Activated T-helper 17 cell treated with anti-CD3 and anti-CD28 coated beads, Interleukin-2, amount 50 U/mL, for 72 hours (primary cell): ENCODE results near the gene GRIP2. TPM values are rescaled to one million over a fixed set of nuclear protein-coding genes. Genes with fewer than 3 reads are reported as not detected.

ENCODE experiments used
- ATAC-seq: fragments of 150-1000 bp; cut with Tn5 transposase; replicated peaks from 2 replicates; pipeline ENCODE4 v1.10.0; 2021; ENCODE audit warnings: mild to moderate bottlenecking, moderate library complexity
- H3K27ac Mint-ChIP-seq: one replicate; pipeline ENCODE4 v1.8.0; 2022; ENCODE audit warnings: mixed read lengths
- H3K27me3 Mint-ChIP-seq: one replicate; pipeline ENCODE4 v1.8.0; 2022; ENCODE audit warnings: mixed read lengths
- H3K36me3 Mint-ChIP-seq: one replicate; pipeline ENCODE4 v1.8.0; 2022; ENCODE audit warnings: low read depth, mild to moderate bottlenecking, mixed read lengths
- H3K4me1 Mint-ChIP-seq: one replicate; pipeline ENCODE4 v1.8.0; 2022; ENCODE audit warnings: mixed read lengths
- H3K4me3 Mint-ChIP-seq: one replicate; pipeline ENCODE4 v1.8.0; 2022; ENCODE audit warnings: mild to moderate bottlenecking, mixed read lengths
- H3K9me3 Mint-ChIP-seq: one replicate; pipeline ENCODE4 v1.8.0; 2022; ENCODE audit warnings: mixed read lengths
- total RNA-seq, 2 donors: library from RNA; stranded (reverse); gene quantifications; one replicate each; pipeline ENCODE4 v1.2.3, GENCODE V29; 2022

GRIP2 gene
- total RNA-seq, 2 donors from 2014 or later, result 0.21 TPM; not detected in 1

DNA sequence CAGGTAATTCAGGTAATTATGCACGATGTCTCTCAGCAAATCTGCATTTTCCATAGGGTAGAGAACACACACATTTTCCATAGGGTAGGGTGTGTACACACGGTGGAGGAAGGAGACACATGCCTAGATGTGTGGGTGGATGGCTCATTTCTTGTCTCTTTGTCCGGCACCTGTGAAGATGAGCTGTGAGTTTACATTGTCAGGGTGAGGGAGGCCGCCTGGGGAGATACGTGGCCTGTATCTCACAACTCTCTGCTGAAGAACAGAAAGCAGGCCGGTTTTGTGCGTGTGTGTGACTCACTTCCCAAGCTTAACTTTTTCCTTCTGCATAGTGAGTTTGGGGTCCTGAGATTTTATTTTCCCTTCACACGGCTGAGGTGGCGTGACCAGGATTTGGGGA is 77.4 kb downstream of the GRIP2 start:
- H3K36me3 Mint-ChIP-seq, result peaks cover 100% of the 10 kb centered on the region
- H3K9me3 Mint-ChIP-seq, result no peaks in the 10 kb centered on the region
- peak; percentile 77 for ATAC-seq
- no peaks in the 10 kb centered on the region for H3K27me3 Mint-ChIP-seq
- H3K27ac Mint-ChIP-seq, result peak overlapping the region; percentile 85
- peaks cover 20% of the 10 kb centered on the region for H3K4me1 Mint-ChIP-seq
- H3K4me3 Mint-ChIP-seq, result peak overlapping the region; percentile 26

DNA sequence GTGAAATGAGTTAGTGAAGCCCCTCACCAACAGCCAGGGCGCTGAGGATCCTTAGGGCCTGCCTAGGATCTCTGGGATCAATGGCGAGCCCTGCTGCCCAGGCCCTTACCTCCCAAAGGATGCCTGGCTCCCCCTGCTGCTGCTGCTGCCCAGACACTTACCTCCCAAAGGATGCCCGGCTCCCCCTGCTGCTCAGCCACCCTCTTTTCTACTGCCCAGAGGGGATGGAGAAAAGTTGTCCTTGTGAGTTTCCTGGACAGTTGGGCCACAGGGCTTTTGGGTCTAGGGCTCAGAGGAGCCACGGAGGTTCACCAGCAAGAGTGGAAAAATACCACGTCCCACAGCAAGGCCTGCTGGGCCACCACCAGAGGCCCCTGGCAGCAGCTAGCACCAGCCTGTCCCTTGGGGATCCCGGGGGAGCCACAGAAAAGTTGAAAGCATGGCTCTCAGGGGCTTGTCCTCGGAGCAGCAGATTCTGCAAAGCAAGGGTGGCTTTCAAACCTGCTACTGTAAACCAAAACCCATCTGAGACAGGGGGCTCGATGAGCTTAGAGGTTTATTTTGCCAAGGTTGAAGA is 78.3 kb downstream of the GRIP2 start:
- Mint-ChIP-seq H3K4me3 (peak overlapping the region; percentile 26), H3K36me3 (peaks cover 99% of the 10 kb centered on the region), H3K27me3 (no peaks in the 10 kb centered on the region), H3K4me1 (peaks cover 20% of the 10 kb centered on the region), H3K27ac (peak overlapping the region; percentile 85), H3K9me3 (no peaks in the 10 kb centered on the region)
- ATAC-seq, result no peak

DNA sequence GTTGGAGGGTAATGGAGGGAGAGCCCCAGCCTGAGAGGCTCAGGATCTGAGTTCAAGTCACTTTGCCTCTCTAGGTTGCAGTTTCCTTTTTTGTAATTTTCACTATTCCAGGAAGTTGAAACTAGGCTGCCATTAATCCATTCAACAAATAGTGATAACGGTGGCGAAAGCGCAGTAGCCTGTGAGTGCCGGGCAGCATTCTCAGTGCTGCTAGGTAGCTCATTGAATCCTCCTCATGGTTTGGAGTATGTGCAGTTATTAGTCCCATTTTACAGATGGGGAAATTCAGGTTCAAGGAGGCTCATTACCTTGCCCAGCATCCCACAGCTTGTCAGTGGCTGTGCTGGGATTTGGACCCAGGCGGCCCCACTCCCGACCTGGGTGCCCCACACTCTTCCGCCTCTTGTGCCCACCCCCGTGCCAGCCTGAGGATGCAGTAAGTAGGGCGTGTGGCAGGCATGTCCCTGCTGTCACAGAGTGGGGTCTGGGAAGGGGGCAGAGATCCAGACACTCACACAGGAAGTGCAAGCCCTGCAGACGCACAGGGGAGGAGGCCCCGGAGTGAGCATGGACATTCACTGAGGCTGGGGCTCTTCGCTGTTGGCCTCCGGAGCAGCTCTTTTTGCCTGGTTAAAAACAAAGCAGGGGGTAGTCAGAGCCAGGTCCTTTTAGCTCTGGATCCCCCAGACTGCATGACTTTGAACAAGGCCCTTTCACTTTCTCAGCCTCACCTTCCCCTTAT is 79.0 kb downstream of the GRIP2 start:
- Mint-ChIP-seq H3K27ac (peak overlapping the region; percentile 85), H3K36me3 (peaks cover 96% of the 10 kb centered on the region), H3K4me1 (peaks cover 20% of the 10 kb centered on the region), H3K27me3 (no peaks in the 10 kb centered on the region), H3K9me3 (no peaks in the 10 kb centered on the region), H3K4me3 (no peak overlapping the region)
- no peak for ATAC-seq

DNA sequence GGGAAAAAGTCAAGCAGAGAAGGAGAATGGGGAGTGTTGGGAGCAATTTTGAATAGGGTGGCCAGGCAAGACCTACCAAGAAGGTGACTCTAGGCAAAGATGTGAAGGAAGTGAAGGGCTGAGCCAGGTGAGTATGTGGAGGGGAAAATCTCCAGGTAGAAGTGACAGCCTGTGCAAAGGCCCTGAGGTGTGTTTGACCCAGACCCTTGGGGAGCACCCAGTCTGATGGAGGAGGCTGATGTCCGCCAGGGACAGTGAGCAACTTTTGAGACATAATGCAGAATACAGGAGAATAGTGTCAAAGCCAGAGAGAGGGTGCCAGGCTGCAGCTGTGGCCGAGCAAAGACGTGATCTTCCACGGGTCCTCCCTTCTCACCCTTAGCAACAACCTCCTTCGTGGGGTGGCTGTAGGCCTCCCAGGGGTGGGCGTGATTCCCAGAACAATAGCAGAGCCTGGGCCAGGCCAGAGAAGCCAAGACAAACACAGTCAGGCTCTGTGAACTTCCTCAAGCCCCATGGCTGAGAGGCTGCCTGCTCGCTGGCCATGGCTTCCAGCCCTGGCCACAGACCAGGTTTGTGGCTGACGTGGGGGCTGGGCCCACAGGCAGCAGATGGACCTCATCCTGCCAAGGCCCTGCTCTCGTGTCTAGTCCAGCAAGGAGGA is 79.7 kb downstream of the GRIP2 start:
- no peak for ATAC-seq

DNA sequence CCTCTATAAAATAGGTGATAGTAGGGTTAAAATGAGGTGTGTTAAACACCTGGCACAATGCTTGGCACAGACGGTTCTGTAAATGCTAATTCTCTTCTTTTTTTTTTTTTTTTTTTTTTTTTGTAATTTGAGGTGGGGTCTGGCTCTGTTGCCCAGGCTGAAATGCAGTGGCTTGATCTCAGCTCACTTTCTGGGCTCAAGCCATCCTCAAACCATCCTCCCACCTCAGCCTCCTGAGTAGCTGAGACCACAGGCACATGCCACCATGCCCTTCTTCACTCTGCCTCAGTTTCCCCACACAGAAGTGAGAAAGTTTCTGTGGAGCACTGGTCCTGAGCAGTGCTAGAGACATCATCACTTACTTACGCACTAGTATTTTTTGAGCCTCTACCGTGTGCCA is 80.4 kb downstream of the GRIP2 start:
- Mint-ChIP-seq H3K9me3 (no peaks in the 10 kb centered on the region), H3K4me1 (peaks cover 20% of the 10 kb centered on the region), H3K4me3 (no peak overlapping the region), H3K27me3 (no peaks in the 10 kb centered on the region), H3K27ac (peak overlapping the region; percentile 85), H3K36me3 (peaks cover 96% of the 10 kb centered on the region)
- ATAC-seq, result no peak

More for the DNA sequence above, 79.7 kb downstream of the GRIP2 start:
- peak overlapping the region; percentile 85 for H3K27ac Mint-ChIP-seq
- no peaks in the 10 kb centered on the region for H3K9me3 Mint-ChIP-seq
- no peaks in the 10 kb centered on the region for H3K27me3 Mint-ChIP-seq
- peaks cover 96% of the 10 kb centered on the region for H3K36me3 Mint-ChIP-seq
- H3K4me1 Mint-ChIP-seq, result peaks cover 20% of the 10 kb centered on the region
- no peak overlapping the region for H3K4me3 Mint-ChIP-seq

DNA sequence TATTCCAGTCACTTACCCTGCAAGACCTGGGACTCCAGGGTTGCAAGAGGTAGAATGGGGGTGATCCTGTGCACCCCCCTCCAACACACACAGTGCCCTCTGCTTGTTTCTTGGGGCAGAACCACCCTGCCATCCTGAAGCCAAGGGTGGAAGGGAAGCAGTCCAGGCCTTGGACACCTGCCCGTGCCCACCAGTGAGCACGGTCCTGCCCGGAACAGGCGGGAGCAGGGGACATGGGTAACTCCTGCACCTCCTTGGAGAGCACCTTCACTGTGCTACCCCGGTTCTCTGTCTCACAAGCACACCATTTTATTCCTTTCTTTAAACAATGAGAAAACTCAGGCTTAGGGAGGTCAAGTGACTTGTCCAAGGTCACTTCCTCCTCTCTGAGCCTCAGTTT is 80.8 kb downstream of the GRIP2 start:
- Mint-ChIP-seq H3K27ac (peak overlapping the region; percentile 85), H3K9me3 (no peaks in the 10 kb centered on the region), H3K36me3 (peaks cover 96% of the 10 kb centered on the region), H3K4me3 (peak overlapping the region; percentile 43), H3K27me3 (no peaks in the 10 kb centered on the region), H3K4me1 (peaks cover 20% of the 10 kb centered on the region)
- ATAC-seq, result no peak

DNA sequence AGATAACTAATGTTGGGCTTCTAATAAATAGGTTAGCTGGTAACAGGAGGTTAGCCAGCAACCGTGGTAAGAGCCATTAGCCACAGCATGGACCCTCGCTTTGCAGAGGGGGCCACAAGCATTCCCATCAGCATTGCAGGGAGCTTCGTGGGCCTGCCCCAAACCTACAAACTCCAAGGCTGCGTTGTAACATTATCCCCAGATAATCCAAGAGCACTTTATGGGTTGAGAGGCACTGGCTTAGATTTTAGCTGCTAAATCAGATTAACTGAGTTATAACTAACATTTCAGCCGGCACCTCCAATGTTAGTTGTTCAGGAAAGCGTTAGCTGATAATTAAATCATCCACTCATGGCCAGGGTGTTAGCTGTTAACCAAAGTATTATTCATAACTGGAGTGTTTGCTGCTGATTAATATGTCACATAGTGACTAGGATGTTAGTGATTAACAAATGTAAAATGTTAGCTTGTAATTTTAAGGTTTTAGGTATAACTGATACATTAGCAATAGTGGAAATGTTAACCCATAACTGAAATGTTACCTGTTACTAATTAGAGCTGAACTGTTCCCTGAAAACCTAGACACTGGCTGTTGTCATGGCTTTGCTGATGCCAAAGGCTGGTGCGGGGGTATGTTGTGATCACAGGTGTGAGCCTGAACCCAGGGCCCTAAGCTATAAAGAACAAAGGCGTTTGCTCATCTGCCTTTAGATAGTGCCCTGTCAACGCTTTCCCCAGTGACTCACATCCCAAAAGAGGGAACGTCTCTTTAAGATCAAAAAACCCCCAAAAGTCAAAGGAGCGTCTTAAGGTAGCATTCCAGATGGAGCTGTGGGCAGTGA is 81.5 kb downstream of the GRIP2 start:
- H3K9me3 Mint-ChIP-seq, result no peaks in the 10 kb centered on the region
- H3K4me3 Mint-ChIP-seq, result peak overlapping the region; percentile 43
- peaks cover 96% of the 10 kb centered on the region for H3K36me3 Mint-ChIP-seq
- no peaks in the 10 kb centered on the region for H3K27me3 Mint-ChIP-seq
- peak overlapping the region; percentile 85 for H3K27ac Mint-ChIP-seq
- peaks cover 20% of the 10 kb centered on the region for H3K4me1 Mint-ChIP-seq
- ATAC-seq, result peak; percentile 70

DNA sequence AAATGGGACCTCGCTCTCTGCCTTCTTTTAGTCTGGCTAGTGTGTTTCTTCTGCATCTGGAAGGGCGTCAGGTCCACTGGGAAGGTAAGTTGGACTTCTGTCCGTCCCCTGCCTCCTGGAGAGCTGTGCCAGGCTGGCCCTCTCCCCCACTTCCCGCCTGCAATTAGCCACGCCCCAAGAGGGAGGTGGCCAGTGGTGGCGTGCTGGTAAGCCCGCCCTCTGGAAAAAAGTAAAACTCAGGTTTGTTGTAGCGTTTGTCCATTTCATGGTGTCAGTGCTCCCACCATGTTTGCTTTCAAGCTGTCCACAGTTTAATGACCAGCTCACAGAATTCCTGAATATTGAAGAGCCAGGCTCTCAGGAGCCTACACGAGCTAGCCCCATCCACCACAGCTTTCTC is 82.1 kb downstream of the GRIP2 start:
- Mint-ChIP-seq H3K27ac (peak overlapping the region; percentile 85), H3K9me3 (no peaks in the 10 kb centered on the region), H3K27me3 (no peaks in the 10 kb centered on the region), H3K4me1 (peaks cover 20% of the 10 kb centered on the region), H3K36me3 (peaks cover 96% of the 10 kb centered on the region), H3K4me3 (no peak overlapping the region)
- no peak for ATAC-seq

DNA sequence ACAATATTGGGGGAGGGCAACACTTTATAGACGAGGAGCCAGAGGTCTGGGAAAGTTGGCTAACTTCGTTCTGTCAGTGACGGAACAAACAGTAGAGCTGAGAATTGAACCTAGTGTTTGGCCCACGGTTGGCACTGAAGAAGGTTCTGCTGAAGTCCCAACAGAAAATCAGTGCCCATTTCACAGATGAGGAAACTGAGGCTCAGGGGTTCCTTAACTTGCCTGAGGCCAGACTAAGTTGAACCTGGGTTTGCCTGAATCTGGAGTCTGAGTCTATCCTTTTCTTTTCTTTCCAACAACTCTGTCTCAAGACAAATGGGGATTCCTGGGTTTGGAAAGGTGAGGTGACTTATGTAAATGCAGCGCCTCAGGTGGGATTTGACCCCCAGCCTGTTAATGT is 82.7 kb downstream of the GRIP2 start:
- Mint-ChIP-seq H3K27ac (peak overlapping the region; percentile 85), H3K27me3 (no peaks in the 10 kb centered on the region), H3K36me3 (peaks cover 96% of the 10 kb centered on the region), H3K9me3 (no peaks in the 10 kb centered on the region), H3K4me3 (no peak overlapping the region), H3K4me1 (peaks cover 15% of the 10 kb centered on the region)
- ATAC-seq, result no peak

DNA sequence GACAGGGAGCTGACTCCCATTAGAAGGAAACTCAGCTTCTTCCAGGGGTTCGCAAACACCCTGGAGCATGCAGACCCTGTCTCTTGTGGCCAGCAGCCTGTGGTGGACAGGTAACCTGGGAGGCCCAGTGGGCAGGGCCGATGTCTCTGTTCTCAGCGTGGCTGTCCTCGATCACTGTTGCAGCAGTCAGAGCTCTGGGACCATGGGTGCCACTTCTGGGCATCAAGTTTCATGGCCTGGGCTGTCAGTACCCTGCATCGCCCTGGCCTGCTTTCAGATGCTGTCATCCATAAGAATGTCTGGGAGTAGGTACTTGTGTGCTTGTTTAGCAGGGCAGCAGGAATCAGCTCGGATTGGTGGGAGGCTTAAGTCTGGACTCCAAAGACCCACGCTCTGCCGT is 83.3 kb downstream of the GRIP2 start:
- H3K27me3 Mint-ChIP-seq, result no peaks in the 10 kb centered on the region
- no peak overlapping the region for H3K4me3 Mint-ChIP-seq
- H3K9me3 Mint-ChIP-seq, result no peaks in the 10 kb centered on the region
- no peak overlapping the region for H3K27ac Mint-ChIP-seq
- peaks cover 96% of the 10 kb centered on the region for H3K36me3 Mint-ChIP-seq
- H3K4me1 Mint-ChIP-seq, result peaks cover 13% of the 10 kb centered on the region
- no peak for ATAC-seq

DNA sequence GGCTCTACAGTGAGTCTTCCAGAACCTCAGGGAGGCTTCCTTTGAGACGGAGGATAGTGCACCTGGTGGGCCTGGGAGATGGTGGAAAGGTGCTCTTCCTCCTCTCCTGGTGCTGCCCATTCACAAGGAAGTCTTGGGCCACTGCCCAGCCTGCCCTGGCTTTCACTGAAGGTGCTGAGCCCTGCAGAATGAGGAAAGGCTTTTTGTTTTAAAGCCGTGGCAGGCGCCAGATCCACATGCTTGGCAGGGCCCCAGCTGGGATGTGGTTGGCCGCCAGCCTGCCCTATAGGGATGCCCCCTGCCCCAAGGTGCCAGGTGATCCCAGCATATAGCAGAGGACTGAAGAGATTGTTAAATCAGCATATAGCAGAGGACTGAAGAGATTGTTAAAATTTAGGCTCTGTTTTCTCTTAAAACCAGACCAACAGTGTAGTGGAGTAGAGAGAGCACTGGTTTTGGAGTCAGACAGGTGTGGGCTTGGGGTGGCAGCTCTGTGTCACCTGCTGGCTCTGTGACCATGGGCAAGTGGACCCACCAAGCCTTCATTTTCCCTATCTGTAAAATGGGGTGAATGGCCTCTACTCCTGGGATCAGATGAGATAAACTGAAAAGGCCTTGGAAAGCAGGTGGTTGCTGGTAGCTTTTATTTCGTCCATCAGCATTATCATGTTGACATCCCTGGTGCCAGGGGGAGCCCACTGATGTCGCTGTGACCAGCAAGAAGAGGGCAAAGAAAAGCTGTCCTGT is 84.4 kb downstream of the GRIP2 start:
- H3K4me1 Mint-ChIP-seq, result peaks cover 13% of the 10 kb centered on the region
- H3K9me3 Mint-ChIP-seq, result no peaks in the 10 kb centered on the region
- peaks cover 96% of the 10 kb centered on the region for H3K36me3 Mint-ChIP-seq
- ATAC-seq, result no peak
- no peak overlapping the region for H3K4me3 Mint-ChIP-seq
- peak overlapping the region; percentile 84 for H3K27ac Mint-ChIP-seq
- no peaks in the 10 kb centered on the region for H3K27me3 Mint-ChIP-seq

DNA sequence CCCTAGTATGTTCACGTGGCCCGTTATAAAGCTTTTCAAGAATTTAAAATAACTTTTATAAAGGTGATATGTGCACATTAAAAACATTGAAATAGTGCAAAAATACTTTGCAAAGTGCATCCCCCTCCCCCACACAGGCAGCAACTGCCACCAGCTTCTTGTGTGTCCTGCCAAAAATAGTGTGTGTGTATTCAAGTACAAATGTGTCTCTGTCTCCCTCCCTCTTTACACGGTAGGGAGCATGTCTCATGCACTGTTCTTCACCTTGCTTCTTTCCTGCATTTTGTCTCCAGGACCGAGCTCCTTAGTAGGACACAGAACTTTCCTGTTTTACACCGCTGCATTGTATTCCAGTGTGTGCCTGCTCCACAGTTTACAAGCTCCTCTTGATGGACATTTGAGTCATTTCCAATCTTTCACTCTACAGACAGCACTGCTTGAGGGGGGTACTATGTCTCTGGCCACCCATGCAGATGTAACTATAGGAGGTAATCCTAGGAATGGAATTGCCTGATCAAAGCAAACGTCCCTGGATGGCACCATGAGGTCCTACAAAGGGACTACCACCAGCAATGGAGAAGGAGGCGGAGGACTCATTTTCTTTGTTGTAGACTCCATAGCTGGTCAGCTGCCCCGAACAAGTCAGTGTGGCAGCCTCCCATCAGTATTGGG is 85.4 kb downstream of the GRIP2 start:
- Mint-ChIP-seq H3K9me3 (no peaks in the 10 kb centered on the region), H3K4me3 (no peak overlapping the region), H3K27ac (peak overlapping the region; percentile 84), H3K27me3 (no peaks in the 10 kb centered on the region), H3K4me1 (peaks cover 6% of the 10 kb centered on the region), H3K36me3 (peaks cover 96% of the 10 kb centered on the region)
- no peak for ATAC-seq

DNA sequence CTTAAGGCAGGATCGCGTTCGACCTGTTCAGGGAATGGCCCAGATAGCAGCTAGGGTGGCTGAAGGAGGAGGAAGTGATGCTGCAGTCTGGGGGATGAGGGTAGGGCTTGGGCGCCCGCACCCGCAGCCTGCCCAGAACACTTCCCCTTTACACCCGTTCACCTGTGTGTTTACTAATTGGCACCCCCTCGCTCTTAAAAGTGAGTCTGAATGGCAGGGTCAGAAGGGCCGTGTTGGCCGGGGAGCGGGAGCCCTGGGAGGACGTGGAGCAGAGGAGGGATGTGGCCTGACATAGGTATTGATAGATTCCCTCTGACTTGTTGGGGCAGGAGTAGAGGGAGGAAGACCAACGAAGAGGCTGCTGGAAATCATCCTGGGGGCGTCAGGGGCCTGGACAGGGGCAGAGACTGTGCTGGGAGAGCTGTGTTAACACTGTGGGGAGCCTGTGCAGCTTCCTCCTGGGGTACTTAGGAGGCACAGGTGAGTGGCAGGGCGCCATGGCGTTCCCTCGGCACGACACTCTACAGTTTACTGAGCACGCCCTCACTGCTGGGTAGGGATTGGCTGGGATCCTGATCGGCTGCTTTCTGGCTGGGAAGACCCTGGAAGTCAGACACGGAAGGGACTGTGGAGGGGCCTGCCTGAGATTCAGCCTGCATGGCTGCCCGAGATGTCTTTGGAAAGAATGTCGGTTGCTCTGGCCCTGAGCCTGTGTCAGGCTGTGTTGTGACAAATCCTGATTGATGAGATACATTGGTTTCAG is 86.1 kb downstream of the GRIP2 start:
- no peak for ATAC-seq
- Mint-ChIP-seq H3K9me3 (no peaks in the 10 kb centered on the region), H3K27ac (peak overlapping the region; percentile 84), H3K4me1 (peaks cover 4% of the 10 kb centered on the region), H3K4me3 (no peak overlapping the region), H3K36me3 (peaks cover 96% of the 10 kb centered on the region), H3K27me3 (no peaks in the 10 kb centered on the region)
